H1 (cell line): ENCODE data around the gene AP1S1. TPM values are rescaled to one million over a fixed set of nuclear protein-coding genes. Genes with fewer than 3 reads are reported as not detected.

ENCODE experiments used
- CBX5 ChIP-seq: fragments of 300-800, 300-1000 bp; sonication (generic); IDR thresholded peaks from 2 replicates; pipeline ENCODE4 v1.7.1; 2016; ENCODE audit warnings: antibody characterized with exemption, low read length, low read depth
- CBX8 ChIP-seq: fragments of 300-800, 300-1000 bp; sonication (generic); IDR thresholded peaks from 2 replicates; pipeline ENCODE4 v1.7.1; 2016; ENCODE audit warnings: low read depth, low read length, borderline replicate concordance
- JUN ChIP-seq: IDR thresholded peaks from 2 replicates; pipeline ENCODE4 v1.6.1; 2011; ENCODE audit warnings: low read depth, mild to moderate bottlenecking, improper control_type of control experiment, low read length
- polyA plus RNA-seq, 7 experiments: library from polyadenylated mRNA; depleted of rRNA in 3 of 7; stranded (reverse) in 5 of 7; unstranded in 2 of 7; fragments of >200 nt in 5 of 7; fragments of 200-250 nt in 2 of 7; gene quantifications; 1 replicate in 5 of 7; 2 replicates in 1 of 7; 4 replicates in 1 of 7; pipeline versions ENCODE4 v1.2.1 to v1.2.3, GENCODE V29; 2011 to 2013; ENCODE audit warnings: missing spikeins in 2 of 7, mixed read lengths in 2 of 7
- total RNA-seq: library from RNA; stranded (reverse); fragmentation: NEBNext Ultra II Directional; extraction: Animal tissue kit (Norgen Biotek cat#: 25700); gene quantifications from 2 replicates; pipeline ENCODE4 v1.2.1, GENCODE V29; 2021

Gene AP1S1
- total and polyA plus RNA-seq, 2 of the 8 experiments (the other 6 are each of a cell fraction or from before 2014, with no cell fraction given) = 56.1 to 59.3 TPM

GRCh38 chr7:101127460-101128039 is 26.7 kb upstream of the AP1S1 start (continued):
- no peak for TF ChIP-seq CBX5
- no peak for TF ChIP-seq CBX8
- no peak for TF ChIP-seq JUN
